Immature natural killer cell (primary cell): ENCODE measurements around the gene ENO2. TPM values are rescaled to one million over a fixed set of nuclear protein-coding genes. Genes with fewer than 3 reads are reported as not detected.

Experiments used
- DNase-seq, 3 donors: peaks; one replicate each; pipeline ENCODE4 v3.0.0; 2022; ENCODE audit warnings: mixed read lengths in 1 of 3
- H3K27ac Mint-ChIP-seq, 6 donors: one replicate each; pipeline ENCODE4 v1.8.0; 2020; ENCODE audit warnings: mixed read lengths in 6 of 6, mild to moderate bottlenecking in 5 of 6, inconsistent platforms in 4 of 6, moderate library complexity in 3 of 6
- H3K27me3 Mint-ChIP-seq, 3 donors: one replicate each; pipeline ENCODE4 v1.8.0; 2020 to 2021; ENCODE audit warnings: low read depth in 3 of 3, mild to moderate bottlenecking in 3 of 3, mixed read lengths in 3 of 3, moderate library complexity in 3 of 3, inconsistent platforms in 1 of 3
- H3K36me3 Mint-ChIP-seq, 3 donors: one replicate each; pipeline ENCODE4 v1.8.0; 2020; ENCODE audit warnings: mixed read lengths in 3 of 3, inconsistent platforms in 2 of 3, mild to moderate bottlenecking in 2 of 3
- H3K4me1 Mint-ChIP-seq, 2 donors: one replicate each; pipeline ENCODE4 v1.8.0; 2020; ENCODE audit warnings: inconsistent platforms in 2 of 2, mild to moderate bottlenecking in 2 of 2, mixed read lengths in 2 of 2, moderate library complexity in 1 of 2
- H3K4me3 Mint-ChIP-seq, 5 donors: one replicate each; pipeline ENCODE4 v1.8.0; 2020; ENCODE audit warnings: mild to moderate bottlenecking in 5 of 5, mixed read lengths in 5 of 5, inconsistent platforms in 3 of 5, moderate library complexity in 3 of 5
- H3K9me3 Mint-ChIP-seq, 6 donors: one replicate each; pipeline ENCODE4 v1.8.0; 2020; ENCODE audit warnings: mild to moderate bottlenecking in 6 of 6, mixed read lengths in 6 of 6, inconsistent platforms in 4 of 6, moderate library complexity in 3 of 6
- polyA plus RNA-seq, 3 donors: library from polyadenylated mRNA; unstranded; fragments of 300-500 nt; fragmentation: Illumina TruSeq; gene quantifications; one replicate each; pipeline ENCODE4 v1.2.3, GENCODE V29; 2021

The ENO2 gene
- polyA plus RNA-seq, 3 donors from 2014 or later = 2.0 to 6.5 (median 3.8) TPM

DNA sequence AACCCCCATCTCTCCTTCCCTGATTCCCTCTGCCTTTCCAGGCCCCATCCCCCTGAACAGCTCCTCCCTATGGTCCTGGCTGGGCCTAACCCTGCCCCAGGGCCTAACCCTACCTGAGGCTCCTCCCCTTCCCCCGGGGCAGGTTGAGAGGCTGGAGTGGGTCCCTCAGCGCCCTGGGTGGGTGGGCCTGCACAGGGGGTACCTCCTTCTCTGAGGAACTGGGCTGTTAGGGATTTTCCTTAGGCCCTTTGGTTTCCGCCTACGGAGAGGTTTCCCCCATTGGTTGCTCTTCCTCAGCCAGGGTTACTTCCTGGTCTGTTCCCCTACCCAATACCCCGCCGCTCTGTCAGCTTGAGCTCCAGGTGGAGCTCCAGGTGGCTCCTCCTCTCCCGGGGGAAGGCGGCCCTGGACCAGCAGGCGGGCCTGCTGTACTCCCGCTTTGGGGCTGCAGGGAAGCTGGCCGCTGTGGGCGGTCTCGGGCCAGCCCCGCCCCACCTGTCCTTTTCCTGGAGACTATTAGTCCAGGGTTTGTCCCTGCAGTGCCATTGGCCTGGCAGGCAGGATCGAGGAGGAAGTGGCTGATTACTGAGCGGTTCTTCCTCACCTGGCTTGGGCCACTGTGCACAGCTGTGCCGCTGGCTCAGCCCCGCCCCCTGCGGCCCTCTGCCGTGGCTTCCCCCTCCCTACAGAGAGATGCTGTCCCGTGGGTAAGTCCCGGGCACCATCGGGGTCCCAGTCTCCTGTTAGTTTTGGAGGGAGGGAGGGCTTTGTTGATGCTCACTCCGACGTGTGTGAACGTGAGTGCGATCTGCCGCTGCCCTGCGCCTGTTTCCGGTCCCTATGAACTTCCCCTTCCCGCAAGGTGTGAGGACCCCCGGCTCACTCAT is 31.9 kb downstream of the ENO2 start:
- Mint-ChIP-seq H3K27ac (peak overlapping the region; percentile 46 to 100 (median 92)), H3K9me3 (no peaks in the 10 kb centered on the region), H3K4me1 (peaks cover 85 to 87% of the 10 kb centered on the region in 2 donors), H3K36me3 (no peaks in the 10 kb centered on the region), H3K4me3 (peak overlapping the region; percentile 77 to 96 (median 85)), H3K27me3 (peaks cover 8 to 25% (median 15%) of the 10 kb centered on the region in 3 donors)
- peak; percentile 26 to 47 (median 44) for DNase-seq

GRCh38 chr12:6946920-6947374 is 32.6 kb downstream of the ENO2 start:
- H3K9me3 Mint-ChIP-seq = no peaks in the 10 kb centered on the region
- peak overlapping the region; percentile 46 to 100 (median 92) for H3K27ac Mint-ChIP-seq
- peaks cover 86 to 87% of the 10 kb centered on the region in 2 donors for H3K4me1 Mint-ChIP-seq
- no peaks in the 10 kb centered on the region for H3K36me3 Mint-ChIP-seq
- peak overlapping the region; percentile 77 to 85 (median 84) for H3K4me3 Mint-ChIP-seq
- peaks cover 8 to 26% (median 15%) of the 10 kb centered on the region in 3 donors for H3K27me3 Mint-ChIP-seq
- no peak for DNase-seq

- H3K27ac Mint-ChIP-seq = peak overlapping the region; percentile 79 to 100 (median 92)
- peaks cover 8 to 29% (median 17%) of the 10 kb centered on the region in 3 donors for H3K27me3 Mint-ChIP-seq
- peak overlapping the region in 4 of 5 donors; percentile 38 to 82 (median 44) for H3K4me3 Mint-ChIP-seq
- peaks cover 0 to 3% (median 1%) of the 10 kb centered on the region in 3 donors for H3K36me3 Mint-ChIP-seq
- DNase-seq = no peak
- H3K9me3 Mint-ChIP-seq = no peaks in the 10 kb centered on the region
- H3K4me1 Mint-ChIP-seq = peaks cover 84 to 89% of the 10 kb centered on the region in 2 donors
Measured at GRCh38 chr12:6947615-6948014, 33.2 kb downstream of the ENO2 start.

DNA sequence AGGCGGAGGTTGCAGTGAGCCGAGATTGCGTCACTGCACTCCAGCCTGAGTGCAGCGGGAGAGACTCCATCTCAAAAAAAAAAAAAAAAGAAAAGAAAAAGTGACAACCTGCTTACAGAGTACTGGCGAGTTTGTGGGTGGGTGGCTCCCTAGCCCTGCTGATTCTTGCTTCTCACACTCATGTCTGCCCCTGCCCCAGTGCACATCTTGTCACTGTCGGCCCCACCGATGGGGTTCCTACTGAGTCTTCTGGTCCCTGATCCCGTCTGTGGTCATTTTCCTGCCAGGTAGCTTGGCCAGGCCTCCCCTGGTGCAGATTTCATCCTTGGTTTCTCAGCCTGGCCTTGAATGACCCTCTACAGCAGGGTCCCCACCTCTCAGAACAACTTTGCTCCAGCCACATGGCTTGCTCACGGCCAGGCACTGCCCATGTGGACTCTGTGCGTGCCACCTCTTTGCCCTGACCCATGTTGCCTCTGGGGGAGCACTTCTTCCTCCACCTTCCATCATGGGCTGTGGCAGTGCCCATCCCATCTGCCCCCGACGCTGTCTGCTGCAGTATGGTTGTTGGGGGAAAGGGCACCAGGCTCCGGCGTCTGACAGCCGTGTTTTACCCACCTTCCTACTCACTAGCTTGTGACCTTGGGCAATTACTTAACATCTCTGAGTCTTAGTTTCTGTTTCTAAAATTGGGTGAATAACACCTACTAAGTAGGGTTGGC is 34.7 kb downstream of the ENO2 start:
- H3K27me3 Mint-ChIP-seq = peaks cover 10 to 35% (median 23%) of the 10 kb centered on the region in 3 donors
- peak; percentile 49 to 62 (median 55) for DNase-seq
- no peaks in the 10 kb centered on the region for H3K9me3 Mint-ChIP-seq
- H3K36me3 Mint-ChIP-seq = peaks cover 0 to 7% (median 5%) of the 10 kb centered on the region in 3 donors
- H3K27ac Mint-ChIP-seq = peak overlapping the region; percentile 95 to 100 (median 97)
- peaks cover 86 to 90% of the 10 kb centered on the region in 2 donors for H3K4me1 Mint-ChIP-seq
- H3K4me3 Mint-ChIP-seq = peak overlapping the region; percentile 70 to 85 (median 76)

DNA sequence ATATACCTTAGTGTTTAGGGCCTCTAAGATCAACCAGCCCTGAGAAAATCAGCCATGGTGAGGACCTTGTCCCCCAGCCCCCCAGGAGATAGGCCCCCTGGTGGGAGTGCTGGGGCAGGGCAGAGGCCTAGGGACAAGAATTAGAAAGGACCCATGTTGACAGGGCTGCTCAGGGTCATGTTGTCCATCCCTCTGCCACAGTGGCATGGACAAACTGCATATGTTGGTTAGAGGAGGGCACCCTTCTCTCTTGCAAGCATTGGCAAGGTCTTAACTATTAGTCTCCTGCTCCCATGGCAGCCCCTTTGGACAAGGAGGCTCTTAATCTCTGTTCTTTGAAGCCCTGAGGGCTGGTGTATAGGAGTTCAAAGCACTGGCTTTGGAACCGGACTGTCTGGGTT is 36.0 kb downstream of the ENO2 start:
- Mint-ChIP-seq H3K4me1 (peaks cover 86 to 90% of the 10 kb centered on the region in 2 donors), H3K4me3 (peak overlapping the region; percentile 94 to 99 (median 97)), H3K36me3 (peaks cover 0 to 14% (median 5%) of the 10 kb centered on the region in 3 donors), H3K9me3 (no peaks in the 10 kb centered on the region), H3K27me3 (peaks cover 16 to 33% (median 29%) of the 10 kb centered on the region in 3 donors), H3K27ac (peak overlapping the region; percentile 95 to 100 (median 98))
- DNase-seq = peak; percentile 31 to 37 (median 36)

GRCh38 chr12:6950811-6951540 is 36.6 kb downstream of the ENO2 start, which contains the start of gene PTPN6:
Gene PTPN6 (plus strand): TSS chr12:6951356. CDS start chr12:6951513, 157 bp downstream.
- peak within 1 kb of the TSS; percentile 94 to 99 (median 97) for H3K4me3 Mint-ChIP-seq
- DNase-seq = peak; percentile 50 to 59 (median 57)
- H3K4me1 Mint-ChIP-seq = peaks cover 89 to 90% of the 10 kb centered on the region in 2 donors
- H3K36me3 Mint-ChIP-seq = peaks cover 0 to 16% (median 8%) of the 10 kb centered on the region in 3 donors
- H3K27me3 Mint-ChIP-seq = peaks cover 16 to 34% (median 32%) of the 10 kb centered on the region in 3 donors
- no peaks in the 10 kb centered on the region for H3K9me3 Mint-ChIP-seq
- peak within 1 kb of the TSS; percentile 95 to 100 (median 99) for H3K27ac Mint-ChIP-seq

DNA sequence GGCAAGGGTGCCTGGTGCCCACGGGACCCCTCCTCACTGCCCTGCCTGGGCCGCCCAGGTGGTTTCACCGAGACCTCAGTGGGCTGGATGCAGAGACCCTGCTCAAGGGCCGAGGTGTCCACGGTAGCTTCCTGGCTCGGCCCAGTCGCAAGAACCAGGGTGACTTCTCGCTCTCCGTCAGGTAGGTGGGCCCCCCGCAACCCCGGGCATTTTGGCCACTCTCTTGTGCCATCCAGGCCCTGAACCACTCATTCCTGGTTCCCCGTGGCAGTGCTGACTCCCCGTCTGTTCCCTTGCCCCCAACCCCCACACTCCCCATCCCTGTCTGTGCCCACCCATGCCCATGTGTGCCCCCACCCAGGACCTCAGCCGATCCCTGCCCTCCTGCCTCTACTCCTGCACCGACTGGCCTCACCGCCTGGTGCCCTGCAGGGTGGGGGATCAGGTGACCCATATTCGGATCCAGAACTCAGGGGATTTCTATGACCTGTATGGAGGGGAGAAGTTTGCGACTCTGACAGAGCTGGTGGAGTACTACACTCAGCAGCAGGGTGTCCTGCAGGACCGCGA is 37.3 kb downstream of the ENO2 start:
- DNase-seq = peak in 1 of 3 donors; percentile 24
- H3K36me3 Mint-ChIP-seq = peaks cover 5 to 23% (median 14%) of the 10 kb centered on the region in 3 donors
- peaks cover 19 to 40% (median 37%) of the 10 kb centered on the region in 3 donors for H3K27me3 Mint-ChIP-seq

DNA sequence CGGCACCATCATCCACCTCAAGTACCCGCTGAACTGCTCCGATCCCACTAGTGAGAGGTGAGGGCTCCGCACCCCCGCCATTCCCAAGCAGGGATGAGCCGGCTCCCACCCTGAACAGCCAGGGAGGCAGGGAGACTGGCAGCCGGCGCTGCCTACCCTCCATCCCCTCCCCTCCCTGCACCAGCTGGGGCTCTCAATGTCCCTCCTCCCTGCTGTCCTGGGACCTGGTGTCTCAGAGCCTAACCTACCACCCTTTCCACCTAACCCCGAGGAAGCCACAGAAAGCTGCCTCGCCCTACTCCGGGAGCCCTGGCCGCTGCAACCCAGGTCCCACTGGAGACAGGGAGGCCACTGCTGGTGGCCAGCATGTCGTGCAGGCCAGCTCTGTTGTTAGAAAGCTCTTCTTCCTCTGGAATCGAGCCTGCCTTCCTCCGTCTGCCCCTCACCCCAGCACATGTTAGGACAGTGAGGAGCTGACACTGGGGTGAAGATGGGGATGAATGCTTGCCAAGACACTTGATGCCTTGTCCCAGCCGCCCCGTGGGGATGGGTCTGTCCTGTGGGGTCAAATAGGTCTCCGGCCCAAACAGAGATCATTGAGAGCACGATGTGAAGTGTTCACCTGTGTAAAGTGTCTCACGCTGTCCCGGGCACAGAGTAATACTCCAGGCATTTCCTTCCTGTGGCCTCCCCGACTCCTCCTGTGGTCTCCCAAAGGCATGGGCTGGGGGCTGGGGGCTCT is 37.9 kb downstream of the ENO2 start:
- H3K27ac Mint-ChIP-seq = peak overlapping the region; percentile 95 to 100 (median 99)
- no peaks in the 10 kb centered on the region for H3K9me3 Mint-ChIP-seq
- peaks cover 12 to 29% (median 21%) of the 10 kb centered on the region in 3 donors for H3K36me3 Mint-ChIP-seq
- peaks cover 90% of the 10 kb centered on the region in 2 donors for H3K4me1 Mint-ChIP-seq
- H3K27me3 Mint-ChIP-seq = peaks cover 21 to 43% (median 39%) of the 10 kb centered on the region in 3 donors
- DNase-seq = peak in 2 of 3 donors; percentile 22 to 24
- H3K4me3 Mint-ChIP-seq = peak overlapping the region; percentile 94 to 99 (median 97)

More for the DNA sequence above, 37.3 kb downstream of the ENO2 start:
- Mint-ChIP-seq H3K4me1 (peaks cover 90% of the 10 kb centered on the region in 2 donors), H3K9me3 (no peaks in the 10 kb centered on the region), H3K4me3 (peak overlapping the region; percentile 94 to 99 (median 97)), H3K27ac (peak overlapping the region; percentile 95 to 100 (median 98))

DNA sequence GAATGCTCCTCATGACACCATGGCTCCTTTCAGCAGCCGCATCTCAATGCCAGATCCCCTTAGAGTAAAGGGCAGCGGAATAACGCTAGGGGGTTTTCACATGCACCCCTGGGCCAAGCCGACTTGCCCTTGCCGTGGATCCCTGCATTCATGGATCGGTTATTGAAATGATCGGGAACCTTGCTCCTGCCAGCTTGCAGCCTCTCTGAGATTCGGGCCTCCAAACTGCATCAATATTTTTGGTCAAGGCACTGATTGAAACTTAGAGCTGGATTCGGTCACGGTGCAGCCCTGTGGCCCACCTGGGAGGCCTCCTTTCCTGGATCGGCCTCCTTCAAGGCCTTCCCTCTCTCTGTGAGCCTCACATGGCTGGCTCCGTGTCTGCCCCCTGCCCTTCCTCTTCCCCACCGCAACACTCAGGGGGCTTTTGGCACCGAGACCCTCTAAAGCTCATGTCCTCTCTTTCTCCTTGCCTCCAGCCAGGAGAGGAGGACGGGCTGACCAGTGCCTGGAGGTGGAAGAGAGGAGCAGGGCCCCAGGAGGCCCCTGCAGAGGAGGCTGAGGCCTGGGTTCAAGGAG is 38.6 kb downstream of the ENO2 start:
- DNase-seq = no peak
- no peaks in the 10 kb centered on the region for H3K9me3 Mint-ChIP-seq
- peak overlapping the region; percentile 95 to 100 (median 99) for H3K27ac Mint-ChIP-seq
- peaks cover 12 to 30% (median 21%) of the 10 kb centered on the region in 3 donors for H3K36me3 Mint-ChIP-seq
- peak overlapping the region; percentile 94 to 99 (median 97) for H3K4me3 Mint-ChIP-seq
- peaks cover 90% of the 10 kb centered on the region in 2 donors for H3K4me1 Mint-ChIP-seq
- H3K27me3 Mint-ChIP-seq = peaks cover 21 to 44% (median 39%) of the 10 kb centered on the region in 3 donors

- peak; percentile 84 to 87 (median 84) for DNase-seq
- H3K27ac Mint-ChIP-seq = peak overlapping the region; percentile 95 to 100 (median 99)
- peaks cover 90 to 91% of the 10 kb centered on the region in 2 donors for H3K4me1 Mint-ChIP-seq
- H3K27me3 Mint-ChIP-seq = peaks cover 24 to 50% (median 39%) of the 10 kb centered on the region in 3 donors
- H3K4me3 Mint-ChIP-seq = peak overlapping the region; percentile 94 to 99 (median 97)
- H3K36me3 Mint-ChIP-seq = peaks cover 12 to 37% (median 26%) of the 10 kb centered on the region in 3 donors
- H3K9me3 Mint-ChIP-seq = no peaks in the 10 kb centered on the region
Measured at GRCh38 chr12:6953442-6954315, 39.3 kb downstream of the ENO2 start.
